Iris pigment epithelial cell (primary cell): Measurements from ENCODE around the gene TESMIN.
A peak's percentile ranks its signal among the peaks of the same experiment; 100 is the strongest.

ENCODE experiments used
- DNase-seq: peaks from one replicate; pipeline ENCODE4 v3.0.0-alpha.2; 2011; ENCODE audit warnings: low read depth

The TESMIN gene

DNA sequence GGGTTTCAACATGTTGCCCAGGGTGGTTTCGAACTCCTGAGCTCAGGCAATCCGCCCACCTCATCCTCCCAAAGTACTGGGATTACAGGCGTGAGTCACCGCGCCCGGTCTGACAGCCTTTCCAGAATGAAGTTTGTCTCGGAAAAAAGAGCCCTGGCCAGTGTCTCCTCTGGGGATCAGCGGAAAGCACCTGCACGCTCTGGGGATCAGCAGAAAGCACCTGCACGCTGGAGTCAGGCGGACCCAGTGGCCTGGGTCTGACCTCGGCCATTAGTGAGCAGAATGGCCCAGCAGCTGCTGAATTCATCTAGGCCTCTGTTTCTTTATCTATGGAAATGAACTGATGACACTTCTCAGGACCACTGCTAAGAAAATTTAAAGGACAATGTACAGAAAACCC lies 10.5 kb upstream of the TESMIN start:
- no peak for DNase-seq

DNA sequence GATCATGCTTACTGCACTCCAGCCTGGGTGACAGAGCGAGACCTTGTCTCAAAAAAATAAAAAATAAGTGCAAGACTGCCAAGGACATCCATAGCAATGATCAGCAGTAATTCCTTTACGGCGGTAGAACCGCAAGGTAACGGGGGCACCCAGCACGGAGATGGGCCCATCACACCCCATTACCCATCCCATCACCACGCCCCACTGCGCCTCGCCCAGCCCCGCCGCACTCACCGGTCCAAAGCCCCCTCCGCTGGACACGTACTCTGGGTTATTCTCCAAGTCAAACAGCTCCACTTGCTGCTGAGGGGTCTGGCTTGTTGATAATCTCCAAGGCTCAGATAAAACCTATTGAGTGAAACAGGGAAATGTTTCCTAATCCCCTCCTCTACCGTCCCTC lies 8.7 kb upstream of the TESMIN start:
- no peak for DNase-seq

GRCh38 chr11:68757711-68758110 lies 6.4 kb upstream of the TESMIN start:
- no peak for DNase-seq

DNA sequence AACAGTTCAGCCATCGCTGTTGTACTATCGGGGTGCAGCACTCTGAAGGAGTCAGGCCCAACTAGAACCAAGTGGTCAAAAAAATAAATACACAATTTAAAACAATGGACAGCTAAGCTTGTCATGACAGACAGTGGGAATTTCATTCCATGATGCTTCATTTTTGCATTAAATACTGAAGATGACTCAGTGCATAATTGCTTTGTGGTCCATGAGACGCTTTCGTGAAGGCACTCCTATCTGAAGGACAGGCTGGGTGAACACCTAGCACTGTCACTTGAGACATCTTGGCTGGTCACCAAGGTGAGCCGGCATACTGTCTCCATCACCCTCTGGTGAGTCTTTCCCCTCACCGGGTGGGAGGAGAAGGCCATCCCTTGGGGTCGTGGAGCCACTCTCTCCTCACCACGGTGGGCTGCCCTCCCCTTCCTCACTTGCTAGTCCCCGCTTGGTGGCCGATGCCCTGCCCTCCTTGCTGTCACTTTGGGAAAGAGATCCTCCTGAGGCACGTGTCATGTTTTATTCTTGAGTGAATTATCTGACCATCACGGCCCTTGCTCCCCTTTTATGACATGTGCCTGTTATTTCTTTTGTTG lies 4.9 kb upstream of the TESMIN start:
- no peak for DNase-seq

- no peak for DNase-seq
Observed at GRCh38 chr11:68753300-68753699, 2.0 kb upstream of the TESMIN start.

DNA sequence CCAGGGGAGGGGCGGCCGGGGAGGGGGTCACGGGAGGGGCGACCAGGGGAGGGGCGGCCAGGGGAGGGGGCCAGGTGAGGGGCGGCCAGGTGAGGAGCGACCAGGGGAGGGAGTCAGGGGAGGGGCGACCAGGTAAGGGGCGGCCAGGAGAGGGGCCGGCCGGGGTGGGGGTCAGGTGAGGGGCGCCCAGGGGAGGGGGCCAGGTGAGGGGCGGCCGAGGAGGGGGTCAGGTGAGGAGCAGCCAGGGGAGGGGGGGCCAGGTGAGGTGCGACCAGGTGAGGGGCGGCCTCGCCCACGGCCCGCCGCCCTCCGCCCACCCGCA lies 355 bp downstream of the TESMIN start:
- DNase-seq, result no peak

- DNase-seq, result no peak
Observed at GRCh38 chr11:68750195-68751003, 921 bp downstream of the TESMIN start.

GRCh38 chr11:68749229-68750123 lies 1.8 kb downstream of the TESMIN start:
- DNase-seq, result peak; percentile 11

- no peak for DNase-seq
Observed at GRCh38 chr11:68748061-68748460, 3.3 kb downstream of the TESMIN start.

- no peak for DNase-seq
Observed at GRCh38 chr11:68743539-68743938, 7.8 kb downstream of the TESMIN start.

DNA sequence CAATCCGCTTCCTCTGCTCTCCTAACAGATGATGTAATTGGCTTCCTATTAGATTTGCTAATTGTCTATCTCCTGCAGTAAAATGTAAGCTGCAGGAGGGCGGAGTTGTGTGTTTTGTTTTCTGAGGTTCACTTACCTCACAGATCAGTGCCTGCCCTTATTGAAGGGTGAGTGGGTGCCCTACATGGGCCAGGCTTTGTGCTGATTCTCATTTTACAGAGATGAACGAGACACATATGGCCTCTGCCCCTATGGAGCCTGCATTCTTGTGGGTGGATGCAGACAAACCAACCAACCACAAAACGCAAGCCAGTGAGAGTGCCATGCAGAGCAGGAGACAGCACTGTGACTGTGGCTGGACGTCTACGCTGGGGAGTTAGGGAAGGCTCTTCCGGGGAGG lies 9.9 kb downstream of the TESMIN start:
- DNase-seq, result no peak

DNA sequence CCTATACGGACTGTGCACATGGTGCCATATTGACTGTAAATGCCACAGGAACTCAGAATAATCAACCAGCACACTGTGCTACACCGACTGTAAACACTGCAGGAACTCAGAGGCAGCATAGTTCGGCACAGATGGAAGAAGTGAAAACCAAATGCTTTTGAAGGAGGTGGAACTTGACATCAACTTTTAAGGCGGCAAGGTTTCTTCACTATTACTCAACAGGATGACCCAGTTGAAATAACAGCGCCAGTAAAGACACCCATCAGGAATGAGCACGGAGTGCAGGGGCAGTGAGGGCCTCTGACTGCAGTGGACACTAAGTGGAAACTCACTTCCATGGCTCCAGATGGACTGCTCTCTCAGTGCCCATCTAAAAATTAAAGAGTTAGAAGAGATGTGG lies 15.7 kb downstream of the TESMIN start:
- no peak for DNase-seq

DNA sequence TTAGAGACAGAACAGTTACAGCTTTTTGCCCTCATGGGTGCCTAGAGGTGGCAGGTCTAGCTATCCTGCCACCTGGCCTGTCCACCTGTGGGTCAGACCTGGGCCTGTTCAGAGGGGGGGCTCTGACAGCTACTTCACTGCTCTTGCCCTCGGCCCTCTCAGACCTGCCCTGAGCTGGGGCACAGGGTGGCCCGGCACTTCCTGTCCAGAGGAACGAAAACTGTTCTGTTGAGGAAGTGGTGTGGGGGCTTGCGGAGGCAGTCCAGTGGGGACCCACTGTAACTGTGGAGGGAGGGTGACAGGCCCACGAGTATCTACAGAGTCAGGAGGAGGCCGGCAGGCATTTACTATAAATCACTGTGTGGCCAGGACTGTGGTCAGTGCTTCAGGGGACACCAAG lies 16.2 kb downstream of the TESMIN start:
- DNase-seq, result no peak

GRCh38 chr11:68734111-68734510 lies 17.2 kb downstream of the TESMIN start:
- no peak for DNase-seq

DNA sequence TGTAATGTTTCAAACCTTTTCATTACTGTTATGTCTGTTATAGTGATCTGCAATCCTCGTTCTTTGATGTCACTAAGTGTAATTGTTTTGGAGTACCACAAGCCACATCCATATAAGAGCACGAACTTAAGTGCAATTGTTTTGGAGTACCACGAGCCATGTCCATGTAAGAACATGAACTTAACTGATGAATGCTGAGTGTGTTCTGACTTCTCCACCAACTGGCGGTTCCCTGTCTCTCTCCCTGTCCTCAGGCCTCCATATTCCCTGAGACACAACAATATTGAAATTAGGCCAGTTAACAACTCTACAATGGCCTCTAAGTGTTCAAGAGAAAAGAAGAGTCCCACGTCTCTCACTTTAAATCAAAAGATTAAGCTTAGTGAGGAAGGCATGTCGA lies 23.5 kb downstream of the TESMIN start:
- no peak for DNase-seq

DNA sequence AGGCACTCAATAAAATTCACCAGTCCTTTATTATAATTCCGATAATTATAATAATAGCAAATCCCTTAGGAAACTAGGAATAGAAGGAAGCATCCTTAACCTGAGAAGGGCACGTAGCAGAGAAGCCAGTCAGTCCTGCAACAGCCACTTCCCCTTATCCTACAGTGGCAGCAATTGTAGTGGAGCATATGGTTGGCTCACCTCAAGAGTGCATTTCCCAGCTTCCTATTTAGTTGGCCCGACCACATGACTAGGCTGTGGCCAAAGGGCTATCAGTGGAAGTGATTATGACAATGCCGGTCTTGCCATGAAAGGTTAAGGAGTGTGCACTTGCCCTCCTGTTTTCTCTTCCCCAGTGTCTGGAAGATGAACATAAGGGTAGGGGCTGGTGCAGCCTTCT lies 27.0 kb downstream of the TESMIN start:
- DNase-seq, result no peak

- DNase-seq, result no peak
Observed at GRCh38 chr11:68722143-68722542, 29.2 kb downstream of the TESMIN start.

DNA sequence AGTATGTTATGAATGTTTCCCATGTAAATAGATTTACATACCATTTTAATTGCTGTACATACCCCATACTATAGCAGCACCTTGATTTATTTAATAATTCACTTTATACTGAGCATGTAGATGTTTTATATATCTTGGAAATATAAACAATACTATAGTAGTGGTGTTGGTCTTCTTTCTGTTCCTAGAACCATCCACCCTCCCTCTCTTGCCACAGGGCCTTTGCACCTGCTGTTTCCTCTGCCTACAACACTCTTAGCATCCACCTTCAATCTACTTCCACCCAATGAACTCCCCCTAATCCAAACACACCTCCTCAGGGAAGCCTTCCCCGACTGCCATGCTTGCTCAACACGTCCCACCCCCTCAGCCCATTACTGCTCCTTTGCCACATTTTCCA lies 30.2 kb downstream of the TESMIN start:
- no peak for DNase-seq

GRCh38 chr11:68715456-68716122 lies 35.7 kb downstream of the TESMIN start:
- no peak for DNase-seq

DNA sequence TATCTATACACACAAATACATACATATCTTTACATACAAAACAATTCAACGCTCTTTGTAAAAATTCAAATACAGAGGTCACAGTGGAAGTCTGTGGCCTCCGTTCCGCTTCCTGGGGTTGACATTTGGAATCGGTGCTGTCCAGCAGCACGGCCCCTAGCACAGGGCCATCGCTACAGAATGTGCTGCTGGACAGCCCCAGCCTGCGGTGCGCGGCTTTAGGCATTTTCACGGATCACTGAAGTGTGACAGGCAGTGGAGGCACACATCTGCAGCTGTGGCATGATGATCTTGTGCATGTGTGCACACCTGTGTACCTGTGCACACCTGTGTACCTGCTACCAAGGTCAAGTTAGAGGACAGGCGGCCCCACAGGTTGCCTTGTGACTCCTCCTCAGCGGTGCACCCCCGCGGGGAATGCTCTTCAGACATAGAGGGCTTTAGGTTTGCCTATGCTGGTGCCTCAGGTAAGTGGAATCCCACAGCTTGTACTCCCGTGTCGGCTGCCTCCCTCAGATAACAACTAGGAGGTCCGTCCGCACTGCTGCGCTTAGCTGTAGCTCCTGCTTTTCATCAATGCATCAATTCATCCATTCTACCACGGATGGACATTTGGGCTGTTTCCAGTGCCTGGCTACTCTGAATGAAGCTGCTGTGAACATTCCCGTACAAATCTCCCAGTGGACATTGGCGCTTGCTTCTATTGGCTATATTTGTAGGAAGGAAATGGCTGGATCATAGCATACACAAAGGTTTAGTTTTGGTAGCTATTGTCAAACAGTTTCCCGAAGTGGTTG lies 37.1 kb downstream of the TESMIN start:
- no peak for DNase-seq

GRCh38 chr11:68711114-68711513 lies 40.2 kb downstream of the TESMIN start:
- no peak for DNase-seq

GRCh38 chr11:68710409-68710808 lies 40.9 kb downstream of the TESMIN start:
- no peak for DNase-seq
